ENCODE measurements around the gene DPP6.

Gene DPP6

DNA sequence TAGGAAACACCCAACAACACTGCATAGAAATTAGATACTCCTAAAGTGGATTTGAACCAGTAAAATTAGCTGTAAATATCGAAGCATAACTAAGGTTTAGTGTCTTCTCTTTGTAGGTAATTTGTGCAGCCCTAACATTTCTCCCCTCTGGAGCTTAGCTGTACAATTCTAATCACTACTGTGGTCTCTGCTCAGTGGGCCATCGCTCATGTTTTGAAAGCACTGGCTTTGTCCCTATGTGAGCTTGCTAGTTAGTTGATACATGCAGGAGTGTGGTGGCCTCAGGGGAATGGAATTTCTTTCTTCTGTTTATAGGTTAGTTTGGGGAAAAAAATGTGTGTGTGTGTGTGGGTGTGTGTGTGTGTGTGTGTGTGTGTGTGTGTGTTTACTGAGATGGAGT, 373.1 kb downstream of the DPP6 start:
- no peak for DNase-seq

DNA sequence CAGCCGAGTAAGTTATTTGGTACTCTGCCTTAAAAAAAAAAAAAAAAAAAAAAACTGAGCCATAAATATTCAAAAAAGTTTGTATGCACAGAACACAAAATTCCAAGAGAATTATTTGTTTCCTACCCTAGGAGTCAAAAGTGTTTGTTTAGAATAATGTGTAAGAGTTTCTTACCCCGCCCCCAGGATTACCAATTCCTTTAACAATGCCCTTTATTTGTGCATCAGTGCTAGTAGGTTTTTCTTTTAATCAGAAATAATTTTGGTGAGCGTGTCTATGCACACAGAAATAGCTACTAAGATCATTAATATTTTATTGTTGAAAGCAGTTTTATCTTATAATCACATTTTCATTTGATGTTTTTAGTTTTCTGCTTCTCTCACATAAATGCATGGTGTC, 374.6 kb downstream of the DPP6 start:
- DNase-seq = no peak

DNA sequence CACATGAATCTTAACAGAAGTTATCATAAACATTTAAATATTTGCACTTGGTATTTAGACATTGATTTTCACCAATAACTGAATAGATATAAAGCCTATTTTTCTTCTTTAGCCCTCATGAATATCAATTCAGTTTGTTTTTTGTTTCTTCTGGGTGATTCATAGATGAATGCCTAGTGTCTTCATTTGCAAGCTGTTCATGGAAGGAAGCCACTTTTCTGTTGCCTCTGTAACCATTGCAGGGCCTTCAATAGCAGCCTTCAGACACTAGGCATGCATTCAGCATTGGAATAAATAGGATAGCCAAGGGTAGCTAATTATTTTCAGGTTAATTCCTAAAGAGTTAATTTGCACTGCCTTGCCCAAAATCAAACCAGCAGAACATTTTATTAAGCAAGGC, 375.3 kb downstream of the DPP6 start:
- no peak for DNase-seq

DNA sequence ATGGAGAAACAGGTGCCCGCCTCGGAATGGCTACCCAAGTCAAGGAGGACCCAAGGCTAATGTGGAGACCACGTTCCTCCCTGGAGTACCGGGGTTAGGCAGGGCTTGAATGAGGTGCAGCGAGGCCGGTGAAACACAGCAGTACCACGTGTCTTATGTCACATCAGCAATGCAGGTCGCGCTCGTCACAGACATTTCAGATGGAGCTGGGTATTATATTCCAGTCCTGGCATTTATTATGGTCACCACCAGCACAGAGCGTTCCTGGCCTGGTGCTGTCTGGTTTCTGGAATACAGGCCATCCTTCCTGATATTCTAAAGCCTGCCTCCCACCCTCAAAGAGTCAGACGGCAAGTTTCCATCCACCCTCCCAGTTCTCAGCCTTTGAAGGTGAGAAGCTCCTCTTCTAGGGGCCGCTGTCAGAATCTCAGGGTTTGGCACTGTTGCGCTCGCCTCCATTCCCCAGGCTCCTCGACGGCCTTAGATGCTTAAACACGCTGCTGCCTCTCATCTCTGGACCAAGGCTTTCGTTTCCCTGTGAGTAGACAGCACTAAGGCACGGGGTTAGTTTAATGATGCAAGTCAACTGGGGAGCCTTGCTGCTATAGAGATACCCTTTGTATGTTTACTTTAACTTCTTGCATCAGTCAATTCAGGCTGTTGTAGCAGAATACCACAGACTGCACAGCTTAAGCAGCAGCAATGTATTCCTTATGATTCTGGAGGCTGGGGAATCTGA, 377.6 kb downstream of the DPP6 start:
- DNase-seq = no peak

DNA sequence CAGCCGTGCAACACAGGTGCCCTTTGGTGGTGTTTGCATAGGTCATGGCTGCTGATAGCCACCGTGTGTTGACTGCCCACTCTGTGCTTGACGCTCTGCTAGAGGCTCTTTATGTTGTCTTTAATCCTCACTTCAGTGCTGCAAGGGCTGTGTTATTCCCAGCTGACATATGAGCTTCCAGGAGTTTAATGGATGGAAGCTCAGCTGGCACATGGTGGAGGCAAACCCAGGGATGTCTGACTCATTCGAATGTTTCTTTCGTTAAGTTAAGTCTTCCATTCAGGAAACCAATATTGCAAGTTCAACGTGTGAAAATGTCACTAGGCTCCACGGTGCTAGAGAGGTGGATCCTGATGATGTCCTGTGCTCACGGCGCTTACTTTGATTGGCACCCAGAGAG, 378.4 kb downstream of the DPP6 start:
- no peak for DNase-seq

DNA sequence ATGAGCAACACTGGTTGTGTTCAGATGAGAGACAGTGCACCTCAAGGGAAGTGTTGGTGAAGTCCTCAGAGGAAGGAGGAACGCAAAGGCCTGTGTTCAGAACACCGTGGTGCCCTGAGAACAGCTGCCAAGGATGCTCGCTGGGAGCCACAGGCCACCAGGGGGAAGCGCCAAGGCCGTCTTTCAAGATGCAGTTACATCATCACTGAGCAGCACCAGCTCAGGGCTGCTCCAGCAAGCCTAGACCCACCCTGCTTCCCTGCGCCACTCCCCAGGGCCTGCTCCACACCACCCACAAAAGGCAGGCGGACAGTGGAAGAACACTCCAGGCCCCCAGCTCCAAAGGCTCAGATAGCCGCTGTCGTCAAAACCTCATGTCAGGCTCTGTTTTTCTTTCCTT, 378.8 kb downstream of the DPP6 start:
- no peak for DNase-seq

DNA sequence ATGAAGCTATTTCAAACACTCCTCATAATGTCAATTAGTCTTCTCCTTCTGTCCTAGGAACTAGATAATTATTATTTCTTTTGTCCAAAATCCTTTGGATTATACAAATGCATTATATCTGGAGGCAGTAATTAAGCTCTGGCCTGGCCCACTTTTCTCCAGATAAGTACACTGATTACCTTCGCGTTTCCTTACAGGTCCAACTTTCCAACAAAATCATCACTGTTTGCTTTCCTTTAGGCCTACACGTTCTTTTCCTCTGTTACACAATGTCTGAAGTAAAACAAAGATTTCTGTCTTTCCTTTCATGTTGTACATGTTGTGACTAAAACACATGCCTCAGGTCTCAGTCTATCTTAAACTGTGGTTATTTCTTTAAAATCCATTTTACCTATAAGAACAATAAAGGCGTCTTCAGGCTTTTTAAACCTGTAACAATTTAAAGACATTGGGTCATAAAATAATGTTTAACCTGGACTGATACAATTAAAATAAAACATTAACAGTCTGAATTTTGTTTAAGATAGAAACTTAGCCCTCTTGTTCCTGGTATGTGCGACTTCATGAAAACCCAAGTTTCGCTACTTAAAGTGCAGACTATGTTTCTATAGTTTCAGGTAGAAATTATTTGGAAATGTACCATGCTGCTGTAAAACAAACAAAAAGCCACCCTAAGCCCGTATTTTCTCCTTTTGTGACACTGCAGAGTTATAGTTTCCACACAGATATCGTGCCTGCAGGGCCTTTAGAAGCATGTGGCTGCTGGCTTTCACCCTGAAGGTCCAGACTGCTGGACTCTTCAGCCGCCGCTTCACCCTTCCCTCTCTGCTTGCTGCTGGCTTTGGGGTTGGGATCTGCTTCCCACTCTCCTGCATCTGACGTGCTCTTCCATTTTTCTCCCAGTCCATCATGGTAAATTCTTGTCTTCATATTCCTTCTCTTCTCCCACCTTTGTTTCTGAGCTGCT, 381.7 kb downstream of the DPP6 start:
- no peak for DNase-seq

DNA sequence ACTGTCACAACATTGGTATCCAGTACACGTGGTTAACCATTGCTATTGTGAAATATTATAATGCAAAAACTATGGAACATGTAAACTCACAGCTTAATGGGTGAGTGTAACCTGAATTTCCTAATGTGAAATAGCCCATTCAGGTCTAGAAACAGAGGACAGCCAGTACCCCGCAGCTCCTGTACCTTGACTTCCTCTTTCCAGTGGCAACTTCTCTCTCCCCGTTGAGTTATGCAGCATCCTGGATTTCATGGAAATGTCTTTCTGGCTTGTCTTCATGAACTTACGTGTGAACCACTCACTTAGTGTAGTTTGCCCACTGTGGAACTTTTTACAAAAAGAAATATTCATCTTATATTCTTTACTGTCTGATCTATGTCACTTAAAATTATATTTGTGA, 384.4 kb downstream of the DPP6 start:
- no peak for DNase-seq

DNA sequence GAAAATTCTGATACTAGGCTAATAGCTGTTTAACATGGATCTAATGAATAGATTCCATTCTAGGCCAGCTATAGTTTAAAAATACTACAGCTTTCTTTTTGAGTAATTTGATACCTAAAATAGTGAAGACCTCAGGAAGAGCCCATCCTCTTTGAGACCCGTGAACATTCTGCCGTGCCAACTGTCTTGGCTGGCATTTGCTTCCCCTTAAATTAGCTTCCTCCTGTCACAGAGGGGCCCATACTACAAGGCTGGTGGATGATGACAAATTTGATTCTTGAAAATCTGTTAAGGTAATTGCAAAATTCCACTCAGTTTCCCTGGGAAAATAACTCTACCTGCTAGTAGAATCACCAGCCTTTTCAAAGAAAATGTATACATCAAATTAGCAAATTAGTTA, 385.0 kb downstream of the DPP6 start:
- no peak for DNase-seq

DNA sequence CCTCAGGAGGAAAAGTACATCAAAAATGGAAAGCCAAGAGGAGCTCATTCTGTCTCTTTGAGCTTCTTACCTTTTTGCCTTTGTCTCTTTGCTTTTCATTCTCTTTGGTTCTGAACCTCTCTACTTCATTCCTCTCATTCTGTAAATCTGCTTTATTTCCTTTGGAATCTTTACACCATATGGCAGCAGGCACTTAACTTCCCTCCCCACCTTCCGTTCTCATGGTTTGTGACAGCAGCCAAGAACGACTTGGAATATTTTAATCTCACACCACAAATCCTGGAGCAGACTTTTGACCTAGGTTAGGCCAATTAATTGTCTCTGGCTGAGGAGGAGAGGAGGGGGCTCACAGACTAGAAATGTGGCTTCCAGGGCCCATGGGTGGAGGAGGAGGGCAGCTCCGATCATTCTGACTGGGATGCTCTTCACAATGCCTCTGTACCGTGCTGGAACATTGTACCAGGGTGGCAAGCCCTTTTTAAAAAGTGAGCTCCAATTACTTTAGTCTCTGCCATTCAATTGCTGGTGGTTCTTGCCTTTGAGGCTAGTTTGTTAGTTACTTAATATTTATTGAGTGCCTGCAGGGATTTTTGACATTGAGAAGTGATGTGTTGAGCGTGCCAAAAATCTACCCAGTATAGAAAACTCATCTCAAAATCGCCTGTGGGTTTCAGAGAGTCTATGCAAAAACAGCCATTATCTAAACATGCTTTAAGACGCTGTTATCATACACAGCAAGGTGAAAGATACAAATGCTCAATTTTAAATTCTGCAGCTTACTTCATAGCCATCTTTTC, 386.6 kb downstream of the DPP6 start:
- no peak for DNase-seq

DNA sequence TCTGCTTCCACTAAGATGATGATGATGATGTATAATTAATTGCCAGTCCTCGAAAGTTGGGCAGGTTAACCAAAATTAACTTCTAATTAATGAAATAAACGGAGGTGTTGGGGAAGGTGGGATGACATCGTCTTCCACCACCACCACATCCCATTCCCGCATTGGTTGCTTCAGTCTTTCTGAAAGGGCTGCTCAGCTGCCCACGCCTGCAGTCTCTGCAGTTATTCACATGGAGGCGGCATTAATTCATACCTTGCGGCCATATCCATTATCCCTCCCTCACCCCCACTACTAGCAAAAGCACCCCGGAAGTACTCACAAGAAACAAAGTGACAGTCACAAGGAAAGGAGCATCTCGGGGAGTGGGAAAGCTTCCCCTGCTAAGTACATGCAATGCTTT, 387.9 kb downstream of the DPP6 start:
- DNase-seq = no peak

DNA sequence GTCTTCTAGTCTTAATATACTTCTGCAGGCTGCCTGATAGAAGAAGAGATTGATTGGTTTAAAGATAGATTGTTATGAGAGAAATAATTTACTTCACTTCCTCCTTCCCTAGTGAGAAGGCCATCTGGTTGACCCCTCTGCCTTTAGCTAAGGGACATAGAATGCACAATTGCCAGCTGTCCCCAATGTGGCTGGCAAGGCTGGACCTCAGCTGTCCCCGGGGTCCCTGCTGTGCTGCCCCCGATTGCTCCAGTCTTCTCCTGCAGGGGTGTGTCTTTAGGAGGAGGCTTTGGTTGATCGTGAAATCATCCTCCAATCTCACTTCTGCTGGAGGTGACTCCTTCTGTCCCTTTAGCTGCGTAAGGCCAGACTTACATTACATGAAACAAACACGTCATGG, 388.5 kb downstream of the DPP6 start:
- DNase-seq = no peak

DNA sequence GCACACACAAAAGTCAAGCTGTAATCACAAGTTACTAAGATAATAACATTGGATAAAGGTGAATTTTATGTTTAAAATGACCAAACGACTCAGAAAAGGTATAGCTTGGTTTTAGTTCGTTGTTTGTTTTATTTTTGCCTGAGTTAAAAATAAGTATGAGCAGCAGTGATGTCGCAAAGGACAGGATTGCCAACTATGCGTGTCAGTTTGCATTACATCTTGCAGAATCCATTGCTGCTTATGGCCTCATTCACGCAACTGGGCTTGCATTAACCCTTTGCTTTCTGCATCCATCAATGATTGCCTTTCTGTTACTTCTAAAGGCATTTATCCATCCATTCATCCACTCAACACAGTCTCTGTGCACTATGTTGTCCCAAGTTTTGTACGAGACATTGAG, 389.6 kb downstream of the DPP6 start:
- DNase-seq = no peak

DNA sequence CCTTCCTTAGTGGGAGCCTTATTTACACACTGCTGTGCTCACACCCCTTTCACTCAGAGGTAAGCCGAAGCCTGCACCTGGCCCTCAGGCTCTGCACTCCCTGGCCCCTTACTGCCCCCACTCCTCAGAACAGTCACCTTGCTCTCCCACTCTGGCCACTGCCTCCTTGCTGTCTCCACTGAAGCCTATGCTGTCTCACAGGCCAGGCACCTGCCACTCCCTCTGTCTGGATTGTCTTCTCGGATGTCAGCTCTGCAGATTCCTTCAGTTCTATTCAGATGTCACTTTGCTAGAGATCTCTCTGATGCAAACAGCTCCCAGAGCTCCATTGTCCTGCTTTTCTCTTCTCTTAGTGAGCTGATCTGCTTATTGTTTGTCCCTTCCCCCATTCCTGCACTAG, 390.7 kb downstream of the DPP6 start:
- no peak for DNase-seq

DNA sequence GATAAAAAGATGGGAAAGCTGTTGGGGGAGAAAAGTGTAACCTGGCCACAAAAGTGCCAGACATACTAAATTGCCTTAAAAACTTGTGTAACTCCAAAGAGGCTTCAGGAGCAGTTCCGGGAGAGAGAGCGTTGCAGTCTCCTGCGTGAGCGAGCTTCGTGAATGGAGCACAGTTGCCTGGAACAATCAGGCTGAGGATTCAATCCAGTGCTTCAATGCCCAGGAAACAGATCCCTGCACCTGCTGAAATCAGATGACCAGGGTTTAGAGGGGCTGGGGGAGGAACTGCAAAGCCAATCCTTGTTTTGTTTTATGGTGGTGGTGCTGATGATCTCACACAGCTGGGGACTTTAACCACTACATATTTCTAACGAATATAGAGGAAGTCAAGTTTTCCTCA, 398.3 kb downstream of the DPP6 start:
- no peak for DNase-seq

DNA sequence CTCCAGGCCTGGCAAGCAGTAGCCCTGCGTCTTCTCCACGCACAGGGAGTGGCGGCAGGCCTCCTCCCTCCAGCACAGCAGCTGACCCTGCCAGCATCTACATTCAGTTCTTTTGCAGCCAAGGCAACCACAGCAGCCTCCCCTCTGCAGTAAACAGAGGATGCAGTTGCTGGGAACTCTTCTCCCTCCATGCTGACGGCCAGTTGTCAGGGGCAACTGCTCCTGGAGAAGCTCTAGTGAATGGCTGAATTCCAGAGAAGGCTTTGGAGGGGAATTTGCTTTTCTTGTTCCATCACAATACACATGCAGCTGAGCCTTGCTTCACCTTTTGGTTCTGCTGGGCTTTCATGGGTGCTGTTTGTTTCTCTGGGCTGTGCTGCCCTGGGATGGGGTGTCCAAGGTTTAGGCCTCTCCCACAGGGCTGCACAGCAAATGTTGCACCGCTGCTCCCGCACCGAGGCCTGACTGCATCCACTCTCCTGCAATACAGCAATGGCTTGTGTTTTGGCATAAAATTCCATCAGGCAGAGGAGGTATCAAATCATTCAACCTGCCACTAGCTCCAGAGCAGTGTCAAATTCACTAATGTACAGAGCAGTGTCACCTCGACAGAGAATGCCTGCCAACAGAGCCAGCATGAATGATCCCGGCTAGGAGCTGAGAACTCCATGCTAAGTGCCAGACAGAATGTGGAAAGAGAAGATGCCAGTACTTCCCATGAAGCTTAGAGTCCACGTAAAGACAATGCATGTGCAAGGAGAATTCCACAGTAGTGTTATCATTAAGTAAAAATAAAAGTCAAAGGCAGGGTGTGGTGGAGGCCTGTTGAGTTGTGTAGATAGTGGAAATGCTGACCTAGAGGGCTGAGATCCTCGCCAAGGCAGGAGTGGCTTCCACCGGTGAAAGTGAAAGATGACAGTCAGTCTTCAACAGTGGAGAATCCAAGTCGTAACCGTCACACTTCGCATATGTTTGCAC, 399.6 kb downstream of the DPP6 start:
- no peak for DNase-seq

DNA sequence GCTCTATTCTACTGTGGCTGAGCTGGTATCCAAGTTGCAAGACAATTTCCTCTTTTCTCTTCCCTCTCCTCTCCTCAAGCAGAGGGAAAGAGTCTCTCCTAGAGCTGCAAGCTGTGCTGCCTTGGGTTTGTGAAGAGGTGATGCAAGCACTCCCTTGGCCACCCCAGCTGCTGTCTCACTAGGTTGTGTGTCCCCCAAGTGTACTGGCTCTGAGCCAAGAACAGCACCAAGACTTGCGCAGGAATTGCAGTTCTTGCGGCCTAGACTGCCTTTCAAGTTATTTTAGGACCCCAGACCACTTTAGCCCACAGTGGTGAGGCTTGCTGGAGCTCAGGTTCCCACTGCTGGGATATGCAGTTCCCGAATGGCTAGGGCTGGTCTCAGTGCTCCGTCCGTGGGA, 411.6 kb downstream of the DPP6 start:
- no peak for DNase-seq

DNA sequence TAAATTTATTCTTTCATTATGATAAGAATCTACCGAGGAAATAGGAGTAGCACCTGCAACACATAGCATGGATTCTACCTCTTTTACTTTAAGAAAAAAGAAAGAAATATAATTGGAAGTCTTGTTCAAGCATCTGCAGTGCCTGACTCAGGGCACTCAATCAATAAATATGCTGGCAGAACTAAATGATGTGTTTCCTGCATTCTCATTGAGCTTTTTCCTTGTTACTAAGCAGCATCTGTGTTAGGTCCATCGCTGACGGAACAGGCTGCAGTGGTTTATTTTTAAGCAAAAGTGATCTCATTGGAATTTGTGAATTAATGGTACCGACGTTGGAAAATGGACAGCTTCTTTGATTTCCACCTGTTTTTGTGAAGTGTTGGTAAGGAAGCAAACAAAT, 417.5 kb downstream of the DPP6 start:
- DNase-seq = no peak

DNA sequence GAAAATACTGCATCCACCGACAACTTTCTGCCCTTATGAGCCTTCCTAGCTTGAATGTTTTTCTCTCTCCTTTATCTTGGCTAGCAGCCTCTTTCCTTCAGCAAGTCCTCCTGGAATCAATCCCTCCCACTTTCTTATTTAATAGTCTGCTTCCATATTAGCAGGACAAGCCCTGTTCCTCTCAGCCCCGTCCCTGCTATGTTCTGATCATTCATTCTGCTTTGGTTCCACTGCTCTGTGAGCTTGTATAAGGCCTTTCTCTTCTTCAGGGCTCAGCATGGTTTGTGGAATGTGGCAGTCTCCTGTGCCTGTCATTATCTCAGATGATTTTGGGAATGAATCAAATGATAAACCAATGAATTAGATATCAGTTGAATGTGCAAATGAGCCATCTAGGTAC, 420.1 kb downstream of the DPP6 start:
- DNase-seq = no peak

DNA sequence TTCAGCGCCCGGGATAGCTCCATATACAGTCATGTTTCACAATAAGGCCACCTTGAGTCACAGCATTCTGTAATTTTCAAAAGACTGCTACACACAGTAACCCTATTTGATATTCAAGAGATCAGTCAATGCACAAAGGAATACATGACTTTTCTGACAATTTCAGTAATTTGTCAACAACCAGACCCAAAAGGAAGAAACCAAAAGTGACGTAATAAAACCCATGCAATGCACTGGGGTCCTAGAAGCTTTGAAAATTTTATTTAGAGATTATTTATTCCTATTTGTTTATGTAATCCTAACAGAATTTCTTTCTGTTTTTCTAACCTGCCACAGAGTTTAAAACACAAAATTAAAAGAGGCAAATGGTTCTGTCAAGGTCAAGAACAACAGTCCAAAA, 421.2 kb downstream of the DPP6 start:
- no peak for DNase-seq

DNA sequence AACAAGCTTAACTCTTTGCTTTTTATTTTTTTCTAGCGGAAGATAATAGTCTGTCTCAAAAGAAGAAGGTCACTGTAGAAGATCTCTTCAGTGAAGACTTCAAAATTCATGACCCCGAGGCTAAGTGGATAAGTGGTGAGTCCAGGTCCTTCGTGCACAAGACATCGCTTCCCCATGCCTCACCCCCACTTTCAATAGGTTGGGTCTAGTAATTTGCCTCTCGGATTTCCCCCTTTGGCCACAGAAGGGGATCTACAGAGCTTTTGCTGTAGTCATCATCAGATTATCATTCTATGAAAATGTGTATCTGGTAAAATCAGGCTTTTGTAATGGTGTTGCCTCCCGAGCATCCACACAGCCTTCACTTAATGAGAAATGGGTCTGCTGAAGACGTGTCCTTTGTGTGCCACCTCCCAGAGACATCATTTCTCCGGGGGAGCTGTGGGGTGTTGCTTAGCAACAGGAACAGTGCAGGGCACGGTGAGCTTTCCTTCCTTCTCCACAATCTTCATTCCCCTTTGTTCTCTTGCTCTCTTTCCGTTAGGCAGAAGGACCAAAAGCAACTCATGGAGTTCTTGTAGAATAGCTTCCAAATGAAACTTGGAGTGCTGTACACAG, 422.8 kb downstream of the DPP6 start:
- no peak for DNase-seq

DNA sequence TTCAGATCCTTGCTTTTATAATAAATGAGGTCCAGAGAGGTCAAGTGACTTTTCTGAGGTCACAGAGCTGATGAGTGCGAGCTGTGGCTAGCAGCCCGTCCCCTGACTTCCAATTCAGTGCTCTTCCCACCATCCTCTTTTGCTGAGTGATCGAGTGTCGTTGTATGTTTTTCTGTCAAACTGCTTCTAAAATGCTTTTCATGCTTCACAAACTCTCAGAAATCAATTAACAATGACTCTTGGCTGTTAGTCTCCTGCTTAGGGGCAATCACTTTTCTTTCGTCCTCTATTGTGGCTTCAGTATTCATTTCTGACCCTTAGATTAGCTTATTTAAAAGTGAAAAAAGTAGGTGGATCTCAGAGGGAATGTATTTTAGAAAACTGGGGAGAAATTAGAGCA, 423.7 kb downstream of the DPP6 start:
- no peak for DNase-seq
